Left lung (tissue), 10 donors: ENCODE results near the gene PLEKHF1. TPM values are rescaled to one million over a fixed set of nuclear protein-coding genes. Genes with fewer than 3 reads are reported as not detected.

ENCODE experiments used
- ATAC-seq: fragments of 200-7000 bp; cut with Tn5 transposase; one replicate; pipeline ENCODE4 v1.9.1; 2020; ENCODE audit warnings: moderate library complexity
- DNase-seq, 4 donors: peaks; one replicate each; pipeline ENCODE4 v3.0.0-alpha.2; 2013 to 2020
- H3K27ac ChIP-seq, 2 donors: fragments of 200-600 bp; sonication (generic) in 1 of 2; one replicate each; pipeline versions ENCODE4 v1.5.0 to v1.8.0; 2020 to 2021
- H3K27me3 ChIP-seq, 2 donors: fragments of 200-600 bp; sonication (generic) in 1 of 2; one replicate each; pipeline versions ENCODE4 v1.5.0 to v1.8.0; 2020 to 2021
- H3K36me3 ChIP-seq, 2 donors: fragments of 200-600 bp; sonication (generic) in 1 of 2; one replicate each; pipeline versions ENCODE4 v1.5.0 to v1.8.0; 2020 to 2021
- H3K4me1 ChIP-seq, 2 donors: fragments of 200-600 bp; one replicate each; pipeline ENCODE4 v1.8.0; 2021
- H3K4me3 ChIP-seq, 2 donors: fragments of 200-600 bp; sonication (generic) in 1 of 2; one replicate each; pipeline versions ENCODE4 v1.5.0 to v1.8.0; 2020 to 2021; ENCODE audit warnings: mild to moderate bottlenecking in 1 of 2
- H3K9me3 ChIP-seq, 2 donors: fragments of 200-600 bp; sonication (generic) in 1 of 2; one replicate each; pipeline versions ENCODE4 v1.5.0 to v1.8.0; 2020 to 2021
- CTCF ChIP-seq, 2 donors: fragments of 200-600 bp; sonication (generic) in 1 of 2; IDR thresholded peaks; one replicate each; pipeline versions ENCODE4 v1.5.0 to v1.8.0; 2021; ENCODE audit warnings: antibody characterized with exemption in 2 of 2
- intact Hi-C, 2 donors: fragments of 100-400 bp; cut with DNase I; formaldehyde crosslinking; loops; one replicate each; pipeline versions ENCODE4 v1.11.2 to v1.14.2; 2022
- polyA plus RNA-seq, 6 donors: library from polyadenylated mRNA; unstranded; fragments of 120-200 nt; gene quantifications; one replicate each; pipeline ENCODE4 v1.2.1, GENCODE V29; 2013; ENCODE audit not compliant: insufficient read length in 6 of 6
- total RNA-seq, 2 donors: library from RNA; stranded (reverse); fragmentation: NEBNext Ultra II Directional; extraction: Animal tissue kit (Norgen Biotek cat#: 25700); gene quantifications; one replicate each; pipeline ENCODE4 v1.2.1, GENCODE V29; 2021
- donor health status: DM: no; HTN: yes; CAD: no.
- donor health status: DM: no; HTN: no; CAD: no.

PLEKHF1 gene
- total and polyA plus RNA-seq, 8 donors, result 1.00 to 8.5 (median 1.2) TPM

DNA sequence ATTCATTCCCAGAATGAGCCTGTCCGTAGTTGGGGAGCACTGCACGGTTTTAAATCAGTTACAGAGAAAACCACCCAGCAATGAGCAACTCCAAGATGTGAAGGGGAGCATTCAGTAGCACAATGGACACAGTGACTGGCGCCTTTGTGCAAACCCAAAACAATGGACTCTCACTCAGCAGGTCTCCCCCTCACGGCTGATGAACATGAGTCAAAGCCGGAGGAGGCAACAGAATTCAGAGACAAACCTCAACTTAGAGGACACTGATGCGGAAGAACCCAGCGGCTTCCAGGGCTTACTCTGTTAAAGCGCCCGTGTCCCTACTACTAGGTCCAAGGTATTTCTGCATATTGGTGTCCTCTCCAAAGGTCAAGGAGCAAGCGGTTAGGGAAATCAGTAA is 17.7 kb downstream of the PLEKHF1 start:
- ATAC-seq (no peak), DNase-seq (no peak)
- Histone ChIP-seq H3K9me3 (no peaks in the 10 kb centered on the region), H3K36me3 (no peaks in the 10 kb centered on the region), H3K4me1 (peaks cover 21 to 35% of the 10 kb centered on the region in 2 donors), H3K27me3 (no peaks in the 10 kb centered on the region), H3K4me3 (no peak overlapping the region), H3K27ac (no peak overlapping the region)
- intact Hi-C loops, result no loop called here
- no peak for TF ChIP-seq CTCF (IDR thresholded peaks at IDR 0.05)

DNA sequence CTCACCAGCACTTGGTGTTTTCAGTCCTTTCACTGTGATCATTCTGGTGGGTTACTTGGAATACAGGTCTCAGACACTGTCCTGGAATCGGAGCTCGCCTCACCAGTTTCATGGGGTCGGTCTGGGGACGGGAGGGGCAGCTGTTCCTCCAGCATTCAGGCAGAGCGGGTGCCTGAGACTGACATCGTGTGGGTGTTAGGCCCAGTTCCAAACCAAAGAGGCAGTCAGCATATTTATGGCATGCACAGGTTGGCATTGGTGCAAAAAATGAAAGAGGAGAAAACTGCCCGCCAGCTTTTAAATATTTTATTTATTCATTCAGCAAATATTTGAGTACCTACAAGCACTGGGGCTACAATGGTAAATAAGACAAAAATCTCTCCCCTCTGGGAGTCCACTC is 20.1 kb downstream of the PLEKHF1 start:
- ATAC-seq, result no peak
- no peak for DNase-seq
- intact Hi-C loops, result no loop called here

DNA sequence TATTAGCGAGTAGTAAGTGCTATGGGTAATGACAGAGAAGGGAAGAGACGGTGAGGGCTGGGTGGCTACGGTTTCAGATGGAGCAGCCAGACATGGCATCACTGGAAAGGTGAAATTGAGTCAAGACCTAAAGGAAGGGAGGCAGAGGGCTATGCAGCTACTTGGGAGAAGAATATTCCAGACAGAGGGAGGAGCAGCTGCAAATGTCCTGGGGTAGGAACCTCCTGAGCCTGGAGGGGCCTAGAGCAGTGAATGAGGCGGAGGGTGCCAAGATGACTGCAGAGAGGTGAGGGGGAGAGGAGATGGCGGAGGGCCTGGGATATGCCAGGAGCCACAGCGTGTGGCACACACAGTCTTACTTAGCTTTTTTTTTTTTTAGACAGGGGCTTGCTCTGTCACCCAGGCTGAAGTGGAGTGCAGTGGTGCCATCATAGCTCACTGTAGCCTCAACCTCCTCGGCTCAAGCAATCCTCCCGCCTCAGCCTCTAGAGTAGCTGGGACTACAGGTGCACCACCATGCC is 21.1 kb downstream of the PLEKHF1 start:
- Histone ChIP-seq H3K4me3 (no peak overlapping the region), H3K9me3 (peaks cover 0 to 10% of the 10 kb centered on the region in 2 donors), H3K27ac (no peak overlapping the region), H3K27me3 (no peaks in the 10 kb centered on the region), H3K4me1 (peaks cover 4 to 5% of the 10 kb centered on the region in 2 donors), H3K36me3 (no peaks in the 10 kb centered on the region)
- no peak for TF ChIP-seq CTCF (IDR thresholded peaks at IDR 0.05)
- ATAC-seq (no peak), DNase-seq (no peak)
- intact Hi-C loops, result no loop called here

More for the DNA sequence above, 20.1 kb downstream of the PLEKHF1 start:
- Histone ChIP-seq H3K4me3 (no peak overlapping the region), H3K36me3 (no peaks in the 10 kb centered on the region), H3K27ac (no peak overlapping the region), H3K9me3 (peaks cover 0 to 4% of the 10 kb centered on the region in 2 donors), H3K27me3 (no peaks in the 10 kb centered on the region), H3K4me1 (peaks cover 9 to 14% of the 10 kb centered on the region in 2 donors)
- no peak for TF ChIP-seq CTCF (IDR thresholded peaks at IDR 0.05)

GRCh38 chr19:29687244-29687896 is 22.1 kb downstream of the PLEKHF1 start:
- DNase-seq (peak in 2 of 4 donors; percentile 65 to 70), ATAC-seq (peak; percentile 82)
- no peaks in the 10 kb centered on the region for H3K36me3 ChIP-seq
- no peak for TF ChIP-seq CTCF (IDR thresholded peaks at IDR 0.05)
- H3K9me3 ChIP-seq, result peaks cover 0 to 10% of the 10 kb centered on the region in 2 donors
- intact Hi-C loops, result no loop called here
- H3K27ac ChIP-seq, result peak overlapping the region in 1 of 2 donors; percentile 75
- H3K27me3 ChIP-seq, result no peaks in the 10 kb centered on the region
- no peaks in the 10 kb centered on the region for H3K4me1 ChIP-seq
- no peak overlapping the region for H3K4me3 ChIP-seq

DNA sequence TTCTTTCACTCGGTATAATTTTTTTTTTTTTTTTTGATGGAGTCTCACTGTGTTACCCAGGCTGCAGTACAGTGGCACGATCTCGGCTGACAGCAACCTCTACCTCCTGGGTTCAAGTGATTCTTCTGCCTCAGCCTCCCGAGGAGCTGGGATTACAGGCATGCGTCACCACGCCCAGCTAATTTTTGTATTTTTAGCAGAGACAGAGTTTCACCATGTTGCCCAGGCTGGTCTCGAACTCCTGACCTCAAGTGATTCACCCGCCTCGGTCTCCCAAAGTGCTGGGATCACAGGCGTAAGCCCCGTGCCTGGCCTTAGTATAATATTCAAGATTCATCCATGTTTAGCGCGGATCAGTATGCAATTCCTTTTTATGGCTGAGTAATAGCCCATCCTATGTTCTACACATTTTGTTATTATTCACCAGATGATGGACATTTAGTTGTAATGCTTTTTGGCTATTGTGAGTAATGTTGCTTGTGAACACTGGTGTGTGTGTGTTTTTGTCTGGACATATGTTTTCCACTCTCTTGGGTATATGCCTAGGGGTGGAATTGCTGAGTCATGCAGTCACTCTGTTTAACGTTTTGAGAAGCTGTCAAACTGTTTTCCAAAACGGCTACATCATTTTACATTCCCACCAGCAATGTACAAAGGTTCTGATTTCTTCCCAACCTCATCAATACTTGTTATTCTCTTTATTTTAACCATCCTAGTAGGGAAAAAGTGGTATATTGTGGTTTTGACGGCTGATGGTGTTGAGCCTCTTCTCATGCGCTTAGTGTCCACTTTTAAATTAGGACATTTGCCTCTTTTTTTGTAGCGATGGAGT is 22.9 kb downstream of the PLEKHF1 start:
- Histone ChIP-seq H3K4me1 (no peaks in the 10 kb centered on the region), H3K36me3 (no peaks in the 10 kb centered on the region), H3K4me3 (no peak overlapping the region), H3K9me3 (peaks cover 0 to 10% of the 10 kb centered on the region in 2 donors), H3K27ac (peak overlapping the region in 1 of 2 donors; percentile 48), H3K27me3 (no peaks in the 10 kb centered on the region)
- DNase-seq (peak in 1 of 4 donors; percentile 6), ATAC-seq (no peak)
- intact Hi-C loops, result no loop called here
- no peak for TF ChIP-seq CTCF (IDR thresholded peaks at IDR 0.05)
